ENCODE data around the gene VMP1. TPM values are rescaled to one million over a fixed set of nuclear protein-coding genes. Genes with fewer than 3 reads are reported as not detected.

The VMP1 gene
- total and polyA plus RNA-seq, 2 of the 13 experiments (the other 11 are each of a cell fraction or from before 2014, with no cell fraction given), result 186 to 271 TPM

DNA sequence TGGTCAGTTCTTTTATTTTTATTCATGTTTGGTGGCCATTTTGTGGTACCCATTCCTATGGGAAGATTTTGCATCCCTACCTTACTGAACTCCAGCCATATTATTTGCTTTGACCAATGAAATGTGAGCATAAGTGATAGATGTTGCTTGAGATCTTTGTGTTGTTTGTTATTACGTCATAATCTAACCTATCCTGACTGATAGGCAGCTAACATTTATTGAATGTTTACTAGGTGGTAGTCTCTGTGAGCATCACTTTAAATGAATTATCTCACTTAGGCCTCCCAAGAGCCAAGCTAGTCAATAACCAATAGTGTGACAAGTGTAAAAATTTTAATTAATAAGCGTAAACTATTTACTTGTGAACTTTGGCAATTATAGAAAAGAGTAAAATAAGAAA, 37.6 kb downstream of the VMP1 start (continued):
- TF ChIP-seq CREB1 (IDR thresholded peaks at IDR 0.05), result no peak
- TF ChIP-seq CREB1 (CRISPR knock-in tag; IDR thresholded peaks at IDR 0.05), result 0 out of 2 replicates have a peak, but pooled peaks have one; percentile 12
- no peak for TF ChIP-seq CENPX (CRISPR knock-in tag; IDR thresholded peaks at IDR 0.05)
- peak; percentile 77 for TF ChIP-seq CEBPB (IDR thresholded peaks at IDR 0.05; ENCODE audit: borderline replicate concordance, low read depth, low read length)
- no peak for TF ChIP-seq CSRNP2 (CRISPR knock-in tag; conservative IDR thresholded peaks at IDR 0.05; ENCODE audit: low read depth)

- intact Hi-C loops (cut with micrococcal nuclease; ENCODE audit: unreplicated experiment), result no loop called here
- Histone ChIP-seq H4K20me1 (ENCODE audit: insufficient read depth, low read length) (no peaks in the 10 kb centered on the region; the same call in 1 of the 2 replicates), H3K9me3 (ENCODE audit: low read length) (peaks cover 13% of the 10 kb centered on the region), H3K27me3 (ENCODE audit: control insufficient read depth in 1 of 2, insufficient read depth in 2 of 2, low read length in 2 of 2) (no peaks in the 10 kb centered on the region), H3K9ac (ENCODE audit: insufficient read depth, low read depth, low read length) (no peak overlapping the region), H2AFZ (ENCODE audit: low read length) (no peak overlapping the region), H3K27ac (ENCODE audit: extremely low read length, insufficient read depth, low read length) (no peak overlapping the region), H3K36me3 (replicated peaks in 1 of 2; ENCODE audit: control insufficient read depth in 1 of 2, insufficient read depth in 2 of 2, low read length in 2 of 2) (peaks cover 1 to 16% of the 10 kb centered on the region in 2 experiments; a peak in 4 of 5 replicates), H3K4me3 (replicated peaks in 1 of 3; ENCODE audit: insufficient read depth in 1 of 3, low read depth in 2 of 3, low read length in 3 of 3) (no peak overlapping the region), H3K79me2 (ENCODE audit: insufficient read depth, low read length) (peaks cover 2% of the 10 kb centered on the region), H3K4me1 (ENCODE audit: insufficient read depth, low read length) (peaks cover 25% of the 10 kb centered on the region), H3K4me2 (ENCODE audit: low read depth, low read length) (no peak overlapping the region)
- POLR2A ChIA-PET, result interaction anchor here (0.7 to 2.4 kb wide), 4 partner anchors 78 to 205 kb away, joined by 3 to 14 read pairs (median 4); no protein-coding TSS in a partner anchor
- CTCF ChIA-PET (ENCODE audit: low intra/inter-chr PET ratio, low total read pairs), result interaction anchor here (1.0 to 3.0 kb wide), 3 partner anchors 92 to 113 kb away, joined by 3 to 39 read pairs (median 5); no protein-coding TSS in a partner anchor
- no TSS peak for BruUV-seq (replicated peaks)
- DNase-seq (ENCODE audit: low spot score) (peak; percentile 62), FAIRE-seq (no peak), ATAC-seq (peak; percentile 69)
- in situ Hi-C loops (cut with HindIII; ENCODE audit: extremely low pct_ligation_motif_present, low pct_unique_long_range_greater_than_20kb), result loop anchor here (10.0 kb wide), 1 partner anchor 288 kb away; no protein-coding TSS in a partner anchor
- 98% methylated on average over 4 of the region's 4 CpGs for WGBS (ENCODE audit: low lambda C conversion rate)
- peak; percentile 88 for TF ChIP-seq STAG1 (CRISPR knock-in tag; IDR thresholded peaks at IDR 0.05)
- no peak for TF ChIP-seq TEF (CRISPR knock-in tag; IDR thresholded peaks at IDR 0.05)
- TF ChIP-seq, protein P1, sequence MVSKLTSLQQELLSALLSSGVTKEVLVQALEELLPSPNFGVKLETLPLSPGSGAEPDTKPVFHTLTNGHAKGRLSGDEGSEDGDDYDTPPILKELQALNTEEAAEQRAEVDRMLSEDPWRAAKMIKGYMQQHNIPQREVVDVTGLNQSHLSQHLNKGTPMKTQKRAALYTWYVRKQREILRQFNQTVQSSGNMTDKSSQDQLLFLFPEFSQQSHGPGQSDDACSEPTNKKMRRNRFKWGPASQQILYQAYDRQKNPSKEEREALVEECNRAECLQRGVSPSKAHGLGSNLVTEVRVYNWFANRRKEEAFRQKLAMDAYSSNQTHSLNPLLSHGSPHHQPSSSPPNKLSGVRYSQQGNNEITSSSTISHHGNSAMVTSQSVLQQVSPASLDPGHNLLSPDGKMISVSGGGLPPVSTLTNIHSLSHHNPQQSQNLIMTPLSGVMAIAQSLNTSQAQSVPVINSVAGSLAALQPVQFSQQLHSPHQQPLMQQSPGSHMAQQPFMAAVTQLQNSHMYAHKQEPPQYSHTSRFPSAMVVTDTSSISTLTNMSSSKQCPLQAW (CRISPR knock-in tag; IDR thresholded peaks at IDR 0.05), result no peak
- no peak for TF ChIP-seq MZF1 (CRISPR knock-in tag; IDR thresholded peaks at IDR 0.05; ENCODE audit: borderline replicate concordance)
- TF ChIP-seq PPARG (CRISPR knock-in tag; conservative IDR thresholded peaks at IDR 0.05), result 0 out of 2 replicates have a peak, but pooled peaks have one; percentile 21
- TF ChIP-seq ZNF773 (CRISPR knock-in tag; IDR thresholded peaks at IDR 0.05; ENCODE audit: borderline replicate concordance), result no peak
- no peak for TF ChIP-seq ATF4 (CRISPR knock-in tag; IDR thresholded peaks at IDR 0.05)
- TF ChIP-seq, protein P2, sequence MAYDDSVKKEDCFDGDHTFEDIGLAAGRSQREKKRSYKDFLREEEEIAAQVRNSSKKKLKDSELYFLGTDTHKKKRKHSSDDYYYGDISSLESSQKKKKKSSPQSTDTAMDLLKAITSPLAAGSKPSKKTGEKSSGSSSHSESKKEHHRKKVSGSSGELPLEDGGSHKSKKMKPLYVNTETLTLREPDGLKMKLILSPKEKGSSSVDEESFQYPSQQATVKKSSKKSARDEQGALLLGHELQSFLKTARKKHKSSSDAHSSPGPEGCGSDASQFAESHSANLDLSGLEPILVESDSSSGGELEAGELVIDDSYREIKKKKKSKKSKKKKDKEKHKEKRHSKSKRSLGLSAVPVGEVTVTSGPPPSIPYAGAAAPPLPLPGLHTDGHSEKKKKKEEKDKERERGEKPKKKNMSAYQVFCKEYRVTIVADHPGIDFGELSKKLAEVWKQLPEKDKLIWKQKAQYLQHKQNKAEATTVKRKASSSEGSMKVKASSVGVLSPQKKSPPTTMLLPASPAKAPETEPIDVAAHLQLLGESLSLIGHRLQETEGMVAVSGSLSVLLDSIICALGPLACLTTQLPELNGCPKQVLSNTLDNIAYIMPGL (CRISPR knock-in tag; IDR thresholded peaks at IDR 0.05; ENCODE audit: borderline replicate concordance in 1 of 2, low read depth in 1 of 2), result 0 out of 4 replicates have a peak, but pooled peaks of 1 of the 2 experiments have one; percentile 46
- TF ChIP-seq ZNF569 (CRISPR knock-in tag; IDR thresholded peaks at IDR 0.05; ENCODE audit: borderline replicate concordance), result no peak
- TF ChIP-seq TEAD2 (CRISPR knock-in tag; IDR thresholded peaks at IDR 0.05), result no peak
Observed at GRCh38 chr17:59746849-59747445, 39.5 kb downstream of the VMP1 start.
